D721Med (cell line): Measurements from ENCODE around the gene C3orf62.

Experiments used
- DNase-seq: peaks from one replicate; pipeline ENCODE4 v3.0.0; 2011; ENCODE audit warnings: low spot score; ENCODE audit not compliant: insufficient read length
- FAIRE-seq: peaks from 2 replicates; lab custom pipeline; 2011; peaks lifted over from hg19 to GRCh38; lab: Jason Lieb, UNC
- CTCF ChIP-seq: IDR thresholded peaks from 2 replicates; pipeline ENCODE4 v1.5.1; 2012; ENCODE audit warnings: mild to moderate bottlenecking, control low read depth; ENCODE audit not compliant: insufficient read depth; ENCODE audit errors: missing control alignments

C3orf62 gene

GRCh38 chr3:49269443-49270155, 7.4 kb downstream of the C3orf62 start:
- no peak for FAIRE-seq
- DNase-seq = no peak
- no peak for TF ChIP-seq CTCF

DNA sequence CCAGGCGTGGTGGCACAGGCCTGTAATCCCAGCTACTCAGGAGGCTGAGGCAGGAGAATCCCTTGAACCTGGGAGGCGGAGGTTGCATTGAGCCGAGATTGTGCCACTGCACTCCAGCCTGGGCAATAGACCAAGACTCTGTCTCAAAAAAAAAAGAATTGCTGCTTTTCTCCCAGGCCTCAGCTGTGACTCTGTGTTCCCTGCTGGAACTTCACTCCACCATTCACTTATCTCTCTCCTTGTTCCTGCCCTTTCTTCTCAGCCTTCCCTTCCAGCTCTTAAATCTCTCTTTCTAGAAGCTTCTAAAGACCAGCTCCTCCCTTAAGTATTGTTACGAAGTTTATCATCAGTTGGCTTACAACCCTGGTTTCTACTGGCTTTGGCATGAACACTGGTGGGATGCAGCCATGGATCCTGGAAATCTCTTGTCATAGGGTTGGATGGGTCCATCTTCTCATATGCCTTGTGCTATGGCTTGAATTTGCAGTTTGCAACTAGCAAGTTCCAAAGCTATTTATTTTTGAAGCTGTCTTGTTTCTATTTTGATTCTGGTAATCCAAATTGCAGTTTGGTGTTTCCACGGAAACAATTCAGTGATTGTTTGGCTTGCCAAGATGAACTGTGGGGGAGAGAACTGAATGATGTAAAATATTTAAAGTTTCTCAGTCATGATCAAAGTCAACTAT, 10.5 kb downstream of the C3orf62 start:
- DNase-seq (no peak), FAIRE-seq (no peak)
- no peak for TF ChIP-seq CTCF

DNA sequence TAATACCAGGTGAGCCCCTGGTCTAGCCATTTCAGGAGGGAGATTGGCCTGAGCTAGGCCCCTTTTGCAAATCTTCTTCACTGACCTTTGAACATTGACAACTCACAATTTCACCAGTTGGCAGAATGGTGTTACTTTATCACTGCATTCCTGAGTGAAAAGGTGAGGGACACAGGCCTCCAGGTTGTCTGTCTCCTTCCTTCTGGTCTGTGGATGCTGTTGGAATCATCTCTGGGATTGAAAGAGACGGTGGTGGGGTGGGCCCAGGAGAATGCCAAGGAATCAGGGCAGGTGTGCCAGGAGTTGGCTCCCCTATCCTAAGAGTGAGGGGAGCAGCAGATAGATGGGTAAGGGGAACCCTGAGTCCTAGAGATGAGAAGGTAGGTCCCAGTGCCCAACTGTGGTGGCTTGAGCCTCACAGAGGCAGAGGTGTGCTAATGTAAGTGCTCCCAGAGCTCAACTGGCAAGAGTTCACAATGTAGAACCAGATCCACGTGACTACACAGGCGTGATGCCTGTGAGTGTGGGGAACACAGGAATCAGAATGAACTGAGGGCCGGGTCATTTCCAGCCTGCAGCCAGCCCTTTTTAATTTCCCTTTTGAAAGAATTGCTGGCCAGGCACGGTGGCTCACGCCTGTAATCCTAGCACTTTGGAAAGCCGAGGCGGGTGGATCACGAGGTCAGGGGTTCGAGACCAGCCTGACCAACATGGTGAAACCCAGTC, 11.2 kb downstream of the C3orf62 start:
- TF ChIP-seq CTCF = no peak
- FAIRE-seq (no peak), DNase-seq (no peak)

- DNase-seq (no peak), FAIRE-seq (no peak)
- TF ChIP-seq CTCF = no peak
Observed at GRCh38 chr3:49263159-49263889, 13.7 kb downstream of the C3orf62 start.

GRCh38 chr3:49260806-49261324, 16.2 kb downstream of the C3orf62 start:
- TF ChIP-seq CTCF = no peak
- FAIRE-seq (no peak), DNase-seq (no peak)

- DNase-seq (no peak), FAIRE-seq (no peak)
- no peak for TF ChIP-seq CTCF
Observed at GRCh38 chr3:49257187-49257586, 19.8 kb downstream of the C3orf62 start.
